ENCODE measurements around the gene RS1.

RS1 gene

DNA sequence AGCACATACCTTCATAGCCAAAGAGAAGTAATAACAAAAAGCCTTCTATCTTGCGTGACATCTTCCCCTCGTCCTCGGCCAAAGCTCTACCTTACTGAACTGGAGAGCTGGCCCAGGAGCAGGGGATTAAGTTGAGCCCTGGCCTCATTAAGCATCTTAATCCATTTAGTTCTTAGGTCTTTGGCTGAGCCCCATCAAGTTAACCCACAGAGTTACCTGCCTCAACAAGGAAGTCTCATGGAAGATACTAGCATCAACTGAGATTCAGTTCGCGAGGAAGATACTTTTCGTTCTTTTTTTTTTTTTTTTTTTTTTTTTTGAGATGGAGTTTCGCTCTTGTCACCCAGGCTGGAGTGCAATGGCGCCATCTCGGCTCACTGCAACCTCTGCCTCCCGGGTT lies at the start of gene RS1:
RS1 (minus strand) TSS at position 101 of the 400 bp plus-strand sequence; CDS start at position 61, 40 bp downstream.
- no peak for DNase-seq

DNA sequence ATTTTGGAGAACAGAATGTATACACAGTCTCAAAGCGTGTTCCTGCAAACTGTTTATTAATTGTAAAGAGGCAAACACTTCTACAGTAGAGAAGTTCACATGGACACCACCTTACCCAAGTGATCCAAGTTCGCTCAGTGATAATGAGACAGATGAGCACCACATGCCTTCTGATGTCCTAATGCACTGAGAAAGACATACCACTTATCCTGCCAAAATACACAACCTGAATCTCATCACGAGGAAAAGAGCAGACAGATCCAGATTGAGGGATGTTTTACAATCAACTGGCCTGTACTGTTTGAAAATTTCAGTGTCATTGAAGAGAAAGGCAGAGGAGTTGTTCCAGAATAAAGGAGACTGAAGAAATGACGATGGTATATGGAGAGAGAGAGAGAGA lies 47.9 kb upstream of the RS1 start:
- DNase-seq, result no peak

DNA sequence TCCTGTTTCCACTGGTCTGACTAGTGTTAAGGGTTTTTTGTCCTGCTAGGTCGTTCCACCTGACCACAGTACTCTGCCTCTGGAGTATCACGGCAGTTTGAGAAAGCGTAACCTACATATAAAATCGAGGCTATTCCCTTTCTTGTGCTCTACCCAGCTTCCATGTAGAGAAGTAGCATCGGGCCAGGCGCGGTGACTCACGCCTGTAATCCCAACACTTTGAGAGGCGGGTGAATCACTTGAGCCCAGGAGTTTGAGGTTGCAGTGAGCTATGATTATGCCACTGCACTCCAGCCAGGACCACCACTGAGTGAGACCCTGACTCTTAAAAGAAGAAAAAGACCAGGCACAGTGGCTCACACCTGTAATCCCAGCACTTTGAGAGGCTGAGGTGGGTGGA lies 43.0 kb upstream of the RS1 start:
- no peak for DNase-seq

GRCh38 chrX:18709833-18710232 lies 37.9 kb upstream of the RS1 start:
- DNase-seq, result no peak

DNA sequence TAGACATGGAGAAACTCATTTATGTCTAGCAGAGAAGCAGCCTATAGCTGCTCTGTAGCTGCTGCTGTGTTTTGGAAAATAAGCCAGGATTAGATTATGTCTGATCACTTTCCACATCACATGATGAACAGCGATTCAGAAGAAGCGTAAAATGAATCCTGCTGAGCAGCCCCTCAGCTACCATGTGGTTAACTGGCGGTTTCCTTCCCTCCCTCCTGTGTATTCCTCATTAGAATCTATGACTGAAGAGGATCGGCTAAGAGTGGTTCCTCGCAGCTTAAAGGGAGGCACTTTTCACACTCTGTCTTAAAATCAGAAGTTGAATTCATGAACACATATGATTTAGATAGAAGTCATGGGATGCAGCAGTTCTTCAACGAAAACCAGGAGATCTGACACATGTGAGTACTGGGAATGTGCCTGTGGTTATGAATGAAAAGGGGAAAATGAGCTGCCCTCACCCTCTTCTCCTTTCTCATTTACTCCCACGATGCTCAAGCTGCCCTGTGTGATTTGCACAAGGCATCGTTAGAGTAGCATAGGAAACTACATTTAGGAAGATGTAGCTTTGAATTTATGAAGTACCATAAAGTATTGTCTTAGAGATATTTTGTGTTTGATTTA lies 35.6 kb upstream of the RS1 start, which contains the start of gene PPEF1:
PPEF1 (plus strand) TSS at position 220 of the 624 bp plus-strand sequence; CDS start at position 356, 136 bp downstream.
- DNase-seq, result no peak

DNA sequence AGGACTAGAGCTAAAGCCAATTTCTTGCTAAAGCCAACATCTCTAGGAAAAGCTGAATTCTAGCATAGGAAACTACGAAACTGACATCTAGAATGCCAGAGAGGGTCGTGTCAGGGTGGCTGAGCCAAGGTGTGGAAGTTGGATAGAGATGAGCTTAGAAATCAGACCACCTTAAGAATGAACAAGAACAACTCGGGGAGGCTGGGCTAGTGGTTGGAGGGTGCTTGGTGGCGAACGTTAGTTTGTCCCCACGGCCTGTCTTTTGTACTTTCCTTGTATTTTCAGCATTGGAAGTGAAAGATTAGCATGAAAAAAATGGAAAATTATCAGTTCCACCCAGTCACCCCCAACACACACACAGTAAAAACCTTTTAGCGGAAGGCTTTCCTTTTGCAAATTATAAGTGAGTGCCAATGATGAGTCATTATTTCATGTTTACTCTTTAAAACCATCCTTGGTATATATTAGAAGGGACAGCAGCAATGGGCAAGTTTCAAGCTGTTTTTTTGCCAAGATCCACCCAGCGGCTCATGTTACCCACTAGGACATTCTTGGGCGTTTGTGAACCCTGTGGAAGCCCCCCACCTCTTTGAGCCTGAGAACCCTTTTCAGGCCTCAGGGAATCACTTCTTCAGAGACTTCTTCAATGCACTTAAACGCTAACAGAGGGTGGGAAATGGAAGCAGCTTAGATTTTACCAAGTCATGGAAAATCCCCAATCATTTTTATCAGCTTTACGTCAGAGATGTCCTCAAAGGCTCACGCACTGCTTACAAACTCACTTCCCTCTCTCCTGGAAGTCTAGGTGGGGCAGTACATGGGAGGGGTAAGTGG lies 30.7 kb upstream of the RS1 start:
- no peak for DNase-seq

DNA sequence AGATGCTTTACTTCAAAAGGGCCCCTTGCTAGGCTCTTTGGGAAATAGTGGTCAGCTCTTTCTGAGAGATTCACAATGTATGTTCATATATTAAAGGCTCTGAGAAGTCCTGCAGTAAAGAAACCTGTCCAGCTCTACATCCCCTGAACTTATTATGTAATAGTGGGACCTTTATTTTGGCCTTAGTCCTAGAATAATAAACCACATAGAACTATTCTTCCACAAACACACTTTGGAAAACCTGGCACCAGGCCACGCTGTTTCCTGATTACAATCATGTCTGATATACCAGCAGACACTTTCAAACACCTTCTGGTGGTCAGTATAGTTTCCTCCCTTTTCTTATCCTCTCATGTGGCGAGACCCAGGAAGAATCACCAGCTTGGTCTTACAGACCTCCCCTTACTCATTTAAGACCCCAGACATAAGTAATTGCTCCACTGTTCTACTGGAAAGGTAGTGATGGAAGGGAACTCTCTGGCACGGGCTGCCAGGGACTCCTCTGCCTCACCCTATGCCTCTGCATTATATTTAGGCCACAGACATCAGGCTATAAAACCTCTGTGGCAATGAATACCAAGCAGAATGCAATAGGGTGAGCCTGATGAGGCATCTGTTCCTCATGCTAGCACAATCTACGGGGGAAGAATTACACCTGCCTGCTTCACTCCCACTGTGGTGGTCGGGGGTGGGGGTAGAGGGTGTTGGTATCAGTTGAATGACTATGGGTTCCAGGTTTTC lies 29.9 kb upstream of the RS1 start:
- DNase-seq, result no peak

- no peak for DNase-seq
Observed at GRCh38 chrX:18698737-18699650, 27.1 kb upstream of the RS1 start.

- no peak for DNase-seq
Observed at GRCh38 chrX:18696653-18697052, 24.7 kb upstream of the RS1 start.

DNA sequence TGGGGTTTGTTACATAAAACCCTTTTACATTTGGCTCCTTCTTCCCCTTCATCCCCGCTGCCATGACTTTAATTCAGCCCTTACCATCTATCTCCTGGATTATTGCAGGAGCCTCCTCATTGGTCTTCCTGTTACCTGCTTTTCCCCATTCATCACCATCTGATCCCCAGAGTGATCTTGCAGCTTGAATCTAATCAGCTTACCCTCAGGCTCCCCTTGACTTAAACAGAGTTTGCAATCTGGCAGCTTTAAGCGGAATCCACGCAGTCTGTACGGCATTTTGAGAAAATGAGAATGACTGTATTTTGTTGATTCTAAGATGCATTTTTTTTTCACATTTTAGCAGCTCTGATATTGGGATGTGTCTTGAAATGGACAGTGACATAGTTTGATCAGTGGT lies 20.6 kb upstream of the RS1 start:
- no peak for DNase-seq

DNA sequence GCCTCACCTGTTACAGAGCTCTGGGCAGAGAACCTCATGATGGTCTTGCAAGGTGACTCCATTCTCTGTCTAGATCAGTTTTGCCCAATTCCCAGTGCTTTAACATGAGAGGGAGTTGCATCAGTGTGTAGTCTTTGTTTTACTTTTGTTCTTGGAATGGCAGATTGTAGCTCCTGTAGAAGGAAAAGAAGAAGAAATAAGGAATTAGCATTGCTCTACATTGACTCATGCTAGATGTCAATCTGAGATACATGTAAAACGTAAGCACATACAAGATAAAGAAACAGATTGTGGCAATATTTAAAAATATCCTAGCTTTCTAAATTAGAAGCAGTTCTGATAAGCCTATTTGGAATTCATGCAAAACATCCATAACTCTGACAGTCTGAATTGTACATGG lies 19.5 kb upstream of the RS1 start:
- DNase-seq, result no peak

DNA sequence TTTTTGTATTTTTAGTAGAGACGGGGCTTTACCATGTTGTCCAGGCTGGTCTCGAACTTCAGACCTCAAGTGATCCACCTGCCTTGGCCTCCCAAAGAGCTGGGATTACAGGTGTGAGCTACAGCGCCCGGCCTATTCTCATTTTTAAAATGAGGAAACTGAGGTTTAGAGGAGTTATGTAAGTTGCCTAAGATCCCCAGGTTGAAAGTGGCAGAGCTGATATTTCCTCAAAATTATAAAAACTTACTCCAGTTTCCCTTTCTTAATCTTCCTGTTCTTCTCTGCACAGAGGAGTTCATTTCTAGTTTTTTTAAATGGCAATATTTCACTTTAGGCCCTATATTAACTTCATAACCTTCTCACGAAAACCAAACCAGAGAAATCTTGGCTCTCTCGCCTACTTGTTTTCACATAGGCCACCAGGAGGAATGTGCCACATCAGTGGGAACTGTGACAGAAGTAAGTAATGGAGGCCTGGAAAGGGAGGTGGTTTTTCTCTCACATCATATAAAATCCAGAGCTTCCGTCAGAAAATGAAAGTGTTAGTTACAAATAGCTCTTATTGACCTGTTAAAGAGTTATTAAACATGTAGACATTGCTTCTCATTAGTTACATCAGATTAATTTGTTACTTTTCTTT lies 16.1 kb upstream of the RS1 start:
- DNase-seq, result no peak

- no peak for DNase-seq
Observed at GRCh38 chrX:18682979-18683387, 11.1 kb upstream of the RS1 start.

DNA sequence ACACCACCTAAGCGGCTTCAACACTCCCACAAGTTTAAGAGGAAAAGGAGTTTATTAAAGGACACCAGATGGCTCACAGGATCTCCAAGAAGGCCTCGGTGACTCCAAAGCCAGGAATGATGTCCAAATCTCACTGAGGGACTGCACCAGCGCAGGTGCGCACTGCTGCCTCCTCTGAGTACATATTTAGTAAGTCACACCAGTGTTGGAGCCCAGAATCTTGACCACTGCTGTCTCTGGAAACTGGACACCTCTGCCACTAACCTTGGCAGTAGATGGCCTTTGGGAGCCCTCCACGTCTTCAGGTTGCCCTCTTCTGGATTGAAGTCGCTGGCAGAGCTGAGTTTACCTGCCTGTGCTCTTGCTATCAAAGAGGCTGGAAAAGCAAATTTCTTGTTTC lies 10.1 kb upstream of the RS1 start:
- DNase-seq, result no peak

DNA sequence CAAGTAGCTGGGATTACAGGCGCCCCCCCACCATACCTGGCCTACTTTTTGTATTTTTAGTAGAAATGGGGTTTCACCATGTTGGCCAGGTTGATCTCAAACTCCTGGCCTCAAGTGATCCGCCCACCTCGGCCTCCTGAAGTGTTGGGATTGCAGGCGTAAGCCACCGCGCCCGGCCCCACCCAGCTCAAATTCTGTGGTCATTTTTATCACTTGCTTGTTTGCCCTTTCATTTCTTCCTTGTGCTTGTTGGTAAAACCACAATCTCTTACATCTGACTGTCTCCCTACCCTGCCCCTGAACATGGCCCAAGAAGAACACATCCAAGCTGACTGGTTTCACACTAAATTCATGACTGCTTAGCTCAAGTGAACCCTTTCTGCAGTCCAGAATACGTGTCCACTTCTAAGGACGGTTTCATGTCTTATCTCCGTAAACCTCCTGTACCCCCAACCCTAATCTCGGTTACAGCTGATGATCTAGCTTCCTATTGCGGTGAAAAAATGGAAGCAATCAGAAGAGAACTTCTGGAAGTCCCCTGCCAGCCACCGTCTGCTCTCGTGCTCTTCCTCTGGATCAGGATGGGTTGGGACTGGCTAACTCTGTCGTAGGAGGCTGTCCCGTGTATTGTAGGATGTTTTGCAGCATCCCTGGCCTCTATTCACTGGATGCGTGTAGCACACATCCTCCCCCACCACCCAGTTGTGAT lies 5.4 kb upstream of the RS1 start:
- no peak for DNase-seq

DNA sequence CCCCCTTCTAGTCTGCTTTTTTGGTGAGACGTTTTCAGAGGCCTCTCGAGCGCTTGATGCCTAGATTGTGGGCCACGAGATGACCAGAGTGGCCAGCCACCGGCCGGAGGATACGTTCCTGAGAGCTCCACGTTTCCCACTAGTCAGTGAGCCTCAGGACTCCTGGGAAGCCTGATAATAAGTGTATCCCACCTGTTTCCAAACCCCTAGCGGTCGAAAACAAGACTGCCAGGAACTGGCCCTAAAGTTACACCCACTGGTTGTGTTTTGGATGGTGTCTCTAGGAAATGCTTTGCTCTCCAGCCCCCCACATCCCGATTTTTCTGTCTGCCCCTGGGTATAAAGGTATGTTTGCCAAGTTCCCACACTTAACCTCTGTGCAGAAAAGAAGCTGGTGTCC lies 4.6 kb upstream of the RS1 start:
- DNase-seq, result no peak

GRCh38 chrX:18676050-18676449 lies 4.1 kb upstream of the RS1 start:
- DNase-seq, result no peak

- peak; percentile 30 for DNase-seq
Observed at GRCh38 chrX:18674788-18675735, 3.2 kb upstream of the RS1 start.

- no peak for DNase-seq
Observed at GRCh38 chrX:18674417-18674787, 2.5 kb upstream of the RS1 start.

Measured in NCI-H774 (cell line).